NCI-H187 treated with DMSO at 0.1 percent for 48 hours (cell line): ENCODE data around the gene MIGA2.
A peak's percentile ranks its signal among the peaks of the same experiment; 100 is the strongest.
"Not testable (repeated sequence)": the region's sequence is repeated elsewhere in the genome, so short reads cannot be mapped to it uniquely, and the experiment has no call there.

ENCODE experiments used
- DNase-seq: peaks from one replicate; lab custom pipeline; 2025; lab: John Stamatoyannopoulos, UW

MIGA2 gene

GRCh38 chr9:129036241-129036922, at the start of gene MIGA2:
Gene MIGA2, plus strand, starts transcription at chr9:129036626. Its CDS starts 3,969 bp downstream, at chr9:129040595.
- peak; percentile 72 for DNase-seq

GRCh38 chr9:128986671-128987070, 49.8 kb upstream of the MIGA2 start:
- DNase-seq: no peak

- no peak for DNase-seq
These were observed 48.6 kb upstream of the MIGA2 start for GRCh38 chr9:128987805-128988204.

GRCh38 chr9:128992995-128993394, 43.4 kb upstream of the MIGA2 start:
- no peak for DNase-seq

- DNase-seq: no peak
These were observed 40.6 kb upstream of the MIGA2 start for GRCh38 chr9:128995791-128996190.

GRCh38 chr9:128998462-128998861, 38.0 kb upstream of the MIGA2 start:
- no peak for DNase-seq

- no peak for DNase-seq
These were observed 36.7 kb upstream of the MIGA2 start for GRCh38 chr9:128999581-129000206.

GRCh38 chr9:129001504-129002325, 34.7 kb upstream of the MIGA2 start:
- DNase-seq: no peak

- no peak for DNase-seq
These were observed 33.4 kb upstream of the MIGA2 start for GRCh38 chr9:129002992-129003391.

- DNase-seq: not testable (repeated sequence)
These were observed 32.3 kb upstream of the MIGA2 start for GRCh38 chr9:129004173-129004572.

GRCh38 chr9:129005336-129005997, 31.0 kb upstream of the MIGA2 start:
- DNase-seq: no peak

GRCh38 chr9:129006328-129007034, 29.9 kb upstream of the MIGA2 start:
- no peak for DNase-seq

GRCh38 chr9:129007035-129007765, 29.2 kb upstream of the MIGA2 start:
- no peak for DNase-seq

GRCh38 chr9:129007766-129008468, 28.5 kb upstream of the MIGA2 start:
- no peak for DNase-seq

- no peak for DNase-seq
These were observed 27.9 kb upstream of the MIGA2 start for GRCh38 chr9:129008469-129008965.

GRCh38 chr9:129008986-129009583, 27.3 kb upstream of the MIGA2 start:
- DNase-seq: no peak

GRCh38 chr9:129009584-129010141, 26.8 kb upstream of the MIGA2 start:
- DNase-seq: no peak

GRCh38 chr9:129010267-129010975, 26.0 kb upstream of the MIGA2 start:
- no peak for DNase-seq

- DNase-seq: no peak
These were observed 25.3 kb upstream of the MIGA2 start for GRCh38 chr9:129011170-129011569.
